RWPE2 (cell line): ENCODE data around the gene DPPA5.

ENCODE experiments used
- ATAC-seq: fragments of 200-7000 bp; cut with Tn5 transposase; 3 replicates; pipeline ENCODE4 v1.9.1; 2021; ENCODE audit warnings: low read depth
- DNase-seq: peaks from one replicate; pipeline ENCODE4 v3.0.0-alpha.2; 2020; ENCODE audit warnings: low spot score
- H3K27ac ChIP-seq: fragments of 450-650 bp; 2 replicates; pipeline ENCODE4 v1.5.1; 2017; ENCODE audit warnings: mild to moderate bottlenecking; ENCODE audit not compliant: poor library complexity, severe bottlenecking
- H3K27me3 ChIP-seq: fragments of 250-450 bp; sonication (Bioruptor Pico); 2 replicates; pipeline ENCODE4 v1.5.1; 2021; ENCODE audit warnings: mild to moderate bottlenecking, moderate library complexity; ENCODE audit not compliant: insufficient read depth, poor library complexity, severe bottlenecking
- H3K36me3 ChIP-seq: fragments of 250-450 bp; sonication (Bioruptor Pico); 2 replicates; pipeline ENCODE4 v1.5.1; 2020; ENCODE audit warnings: low read depth, mild to moderate bottlenecking, moderate library complexity
- H3K4me1 ChIP-seq: fragments of 250-450 bp; sonication (Bioruptor Pico); 2 replicates; pipeline ENCODE4 v1.5.1; 2021; ENCODE audit warnings: mild to moderate bottlenecking, moderate library complexity; ENCODE audit not compliant: insufficient read depth, poor library complexity, severe bottlenecking
- H3K4me3 ChIP-seq: fragments of 250-450 bp; sonication (Bioruptor Pico); 2 replicates; pipeline ENCODE4 v1.5.1; 2021; ENCODE audit warnings: mild to moderate bottlenecking, moderate library complexity; ENCODE audit not compliant: severe bottlenecking
- H3K9me3 ChIP-seq: fragments of 250-450 bp; sonication (Bioruptor Pico); 2 replicates; pipeline ENCODE4 v1.5.1; 2021; ENCODE audit warnings: mild to moderate bottlenecking, moderate library complexity; ENCODE audit not compliant: severe bottlenecking
- TF ChIP-seq, protein P1 (sequence below): fragments of 450-650 bp; IDR thresholded peaks from one replicate; pipeline ENCODE4 v1.5.1; 2017; ENCODE audit warnings: mild to moderate bottlenecking, moderate library complexity; ENCODE audit not compliant: poor library complexity, severe bottlenecking

The DPPA5 gene

DNA sequence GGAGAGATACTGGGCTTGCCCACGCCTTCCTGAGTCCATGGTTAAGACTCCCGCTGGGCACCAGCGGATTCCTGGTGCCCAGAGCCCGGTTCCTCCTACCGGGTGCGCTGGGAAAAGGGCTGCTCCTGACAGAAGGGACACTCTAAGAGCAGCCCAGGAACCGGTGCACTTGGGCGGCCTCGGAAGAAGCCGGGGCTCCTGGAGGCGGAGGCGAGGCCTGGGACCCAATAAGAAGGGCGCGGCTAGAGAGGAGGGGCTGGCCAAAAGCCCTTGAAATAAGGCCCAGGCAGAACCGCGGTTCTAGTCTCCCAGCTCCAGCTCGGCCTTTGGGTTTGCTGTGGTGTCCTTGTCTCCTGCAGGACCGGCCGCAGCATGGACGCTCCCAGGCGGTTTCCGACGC, 8.3 kb upstream of the DPPA5 start, which contains the start of gene KHDC3L:
KHDC3L (plus strand) TSS at position 301 of the 400 bp plus-strand sequence; CDS start at position 373, 72 bp downstream.
- H3K9me3 ChIP-seq, result no peaks in the 10 kb centered on the region
- no peak within 1 kb of the TSS for H3K4me3 ChIP-seq
- TF ChIP-seq, protein P1, sequence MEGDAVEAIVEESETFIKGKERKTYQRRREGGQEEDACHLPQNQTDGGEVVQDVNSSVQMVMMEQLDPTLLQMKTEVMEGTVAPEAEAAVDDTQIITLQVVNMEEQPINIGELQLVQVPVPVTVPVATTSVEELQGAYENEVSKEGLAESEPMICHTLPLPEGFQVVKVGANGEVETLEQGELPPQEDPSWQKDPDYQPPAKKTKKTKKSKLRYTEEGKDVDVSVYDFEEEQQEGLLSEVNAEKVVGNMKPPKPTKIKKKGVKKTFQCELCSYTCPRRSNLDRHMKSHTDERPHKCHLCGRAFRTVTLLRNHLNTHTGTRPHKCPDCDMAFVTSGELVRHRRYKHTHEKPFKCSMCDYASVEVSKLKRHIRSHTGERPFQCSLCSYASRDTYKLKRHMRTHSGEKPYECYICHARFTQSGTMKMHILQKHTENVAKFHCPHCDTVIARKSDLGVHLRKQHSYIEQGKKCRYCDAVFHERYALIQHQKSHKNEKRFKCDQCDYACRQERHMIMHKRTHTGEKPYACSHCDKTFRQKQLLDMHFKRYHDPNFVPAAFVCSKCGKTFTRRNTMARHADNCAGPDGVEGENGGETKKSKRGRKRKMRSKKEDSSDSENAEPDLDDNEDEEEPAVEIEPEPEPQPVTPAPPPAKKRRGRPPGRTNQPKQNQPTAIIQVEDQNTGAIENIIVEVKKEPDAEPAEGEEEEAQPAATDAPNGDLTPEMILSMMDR, result no peak
- H3K27me3 ChIP-seq, result no peaks in the 10 kb centered on the region
- no peaks in the 10 kb centered on the region for H3K4me1 ChIP-seq
- no peak within 1 kb of the TSS for H3K27ac ChIP-seq
- DNase-seq, result no peak
- no peaks in the 10 kb centered on the region for H3K36me3 ChIP-seq
- no peak for ATAC-seq

DNA sequence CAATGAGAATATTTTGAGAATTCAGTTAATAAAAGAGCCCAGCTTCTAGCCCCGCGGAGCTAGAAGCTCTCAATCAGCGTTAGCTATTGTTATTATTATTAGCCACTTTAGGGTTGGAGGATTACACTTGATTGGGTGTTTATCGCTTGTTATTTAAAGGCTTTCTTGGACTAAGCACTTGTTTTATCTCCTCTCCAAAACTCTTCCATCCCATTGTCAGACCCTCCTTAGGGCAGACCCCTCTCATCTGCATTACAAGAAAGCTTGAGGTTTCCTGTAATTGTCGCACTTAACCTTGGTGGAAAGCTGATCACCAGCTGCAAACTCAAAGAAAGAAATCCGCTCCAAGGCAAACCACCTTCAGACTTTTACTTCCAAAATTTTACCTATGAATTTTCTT, 4.8 kb downstream of the DPPA5 start:
- Histone ChIP-seq H3K27ac (no peak overlapping the region), H3K36me3 (no peaks in the 10 kb centered on the region), H3K4me3 (no peak overlapping the region), H3K27me3 (no peaks in the 10 kb centered on the region), H3K4me1 (no peaks in the 10 kb centered on the region), H3K9me3 (no peaks in the 10 kb centered on the region)
- TF ChIP-seq, protein P1, result no peak
- DNase-seq, result no peak
- ATAC-seq, result no peak

DNA sequence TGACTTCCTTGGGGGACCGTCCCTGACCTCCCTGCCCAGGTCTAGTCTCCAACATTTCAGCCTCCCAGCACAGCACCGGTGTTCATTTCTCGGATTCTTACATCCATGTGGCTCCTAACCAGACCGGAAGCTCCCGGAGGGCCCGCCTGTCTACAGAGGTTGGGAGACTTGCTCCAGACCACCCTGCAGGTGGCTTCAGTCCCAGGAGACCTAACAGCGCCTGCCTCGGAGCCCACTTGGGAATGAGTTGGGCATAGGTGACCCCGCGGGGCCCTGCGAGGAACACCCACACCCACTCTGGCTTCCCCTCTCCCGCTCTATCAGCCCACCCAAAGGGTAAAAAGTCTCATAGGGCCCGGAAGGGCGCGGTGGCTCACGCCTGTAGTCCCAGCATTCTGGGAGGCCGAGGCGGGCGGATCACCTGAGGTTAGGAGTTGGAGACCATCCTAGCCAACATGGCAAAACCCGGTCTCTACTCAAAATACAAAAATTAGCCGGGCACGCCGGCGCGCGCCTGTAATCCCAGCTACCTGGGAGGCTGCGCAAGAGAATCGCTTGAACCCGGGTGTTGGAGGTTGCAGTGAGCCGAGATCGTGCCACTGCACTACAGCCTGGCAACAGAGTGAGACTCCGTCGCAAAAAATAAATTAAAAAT, 5.4 kb downstream of the DPPA5 start:
- Histone ChIP-seq H3K27ac (no peak overlapping the region), H3K4me1 (no peaks in the 10 kb centered on the region), H3K9me3 (no peaks in the 10 kb centered on the region), H3K27me3 (no peaks in the 10 kb centered on the region), H3K4me3 (no peak overlapping the region), H3K36me3 (no peaks in the 10 kb centered on the region)
- DNase-seq (no peak), ATAC-seq (no peak)
- TF ChIP-seq, protein P1, result no peak

DNA sequence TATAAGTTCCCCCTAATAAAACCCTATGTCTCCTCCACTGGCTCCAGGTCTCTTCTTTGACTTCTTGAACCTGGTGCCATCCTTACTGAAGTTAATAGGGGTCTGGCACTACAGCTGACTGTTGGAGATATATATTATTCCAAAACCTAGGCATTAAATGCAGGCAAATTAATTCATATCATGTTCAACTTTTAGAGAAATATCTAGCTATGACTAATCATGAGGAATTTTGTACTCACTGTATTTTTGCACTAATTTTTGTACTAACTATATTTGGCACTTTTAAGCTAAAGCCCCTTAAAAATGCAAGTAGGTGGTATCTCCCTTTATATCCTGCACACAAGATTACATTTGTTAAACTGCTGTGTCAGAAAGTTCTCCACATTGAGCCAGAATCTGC, 10.9 kb downstream of the DPPA5 start:
- Histone ChIP-seq H3K9me3 (no peaks in the 10 kb centered on the region), H3K27ac (no peak overlapping the region), H3K27me3 (no peaks in the 10 kb centered on the region), H3K4me3 (no peak overlapping the region), H3K4me1 (no peaks in the 10 kb centered on the region), H3K36me3 (no peaks in the 10 kb centered on the region)
- TF ChIP-seq, protein P1, result no peak
- no peak for ATAC-seq
- no peak for DNase-seq

DNA sequence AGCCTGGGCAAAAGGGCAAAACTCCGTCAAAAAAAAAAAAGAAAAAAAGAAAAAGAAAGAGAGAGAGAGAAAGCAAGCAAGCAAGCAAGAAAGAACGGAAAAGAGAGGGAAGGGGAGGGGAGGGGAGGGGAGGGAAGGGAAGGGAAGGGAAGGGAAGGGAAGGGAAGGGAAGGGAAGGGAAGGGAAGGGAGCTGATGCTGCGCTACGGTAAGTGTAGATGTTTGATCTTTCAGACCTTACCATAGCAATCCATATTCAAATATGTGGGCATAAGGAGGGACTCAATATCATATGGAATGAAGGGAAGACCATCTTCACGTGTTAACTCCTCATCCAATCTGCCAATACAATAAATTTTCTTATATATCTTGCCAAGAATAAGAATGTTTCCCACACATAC, 11.9 kb downstream of the DPPA5 start:
- ATAC-seq, result no peak
- TF ChIP-seq, protein P1, result no peak
- H3K36me3 ChIP-seq, result no peaks in the 10 kb centered on the region
- DNase-seq, result no peak
- H3K27me3 ChIP-seq, result no peaks in the 10 kb centered on the region
- no peaks in the 10 kb centered on the region for H3K4me1 ChIP-seq
- no peak overlapping the region for H3K4me3 ChIP-seq
- H3K27ac ChIP-seq, result no peak overlapping the region
- no peaks in the 10 kb centered on the region for H3K9me3 ChIP-seq
